Tibial nerve (tissue), 3 donors: ENCODE data around the gene TENM3.

Source experiments
- CTCF ChIP-seq, 5 experiments: fragments of 200-600 bp in 3 of 5; fragments of 450-650 bp in 2 of 5; sonication (generic) in 3 of 5; IDR thresholded peaks; one replicate each; pipeline ENCODE4 v1.5.1; 2016 to 2019; ENCODE audit warnings: antibody characterized with exemption in 5 of 5, mild to moderate bottlenecking in 3 of 5, moderate library complexity in 2 of 5
- POLR2A ChIP-seq, 2 donors: fragments of 450-650 bp; IDR thresholded peaks; one replicate each; pipeline ENCODE4 v1.6.1; 2017; ENCODE audit warnings: antibody characterized with exemption in 2 of 2, mild to moderate bottlenecking in 2 of 2, moderate library complexity in 2 of 2

- TF ChIP-seq POLR2A (IDR thresholded peaks at IDR 0.05) (no peak), CTCF (IDR thresholded peaks at IDR 0.05) (no peak)
Observed at GRCh38 chr4:182548156-182548555, 305.0 kb downstream of the TENM3 start.
